H9 (cell line): ENCODE data around the gene RBMS3. TPM values are rescaled to one million over a fixed set of nuclear protein-coding genes. Genes with fewer than 3 reads are reported as not detected.

Source experiments
- DNase-seq: peaks from one replicate; pipeline ENCODE4 v3.0.0-alpha.2; 2017
- H2AFZ ChIP-seq: one replicate; pipeline ENCODE4 v1.6.1; 2013; ENCODE audit warnings: mild to moderate bottlenecking, low read length, control low read depth, moderate library complexity
- H2AK5ac ChIP-seq: 2 replicates; pipeline ENCODE4 v1.6.1; 2013; ENCODE audit warnings: low read length, control low read depth, mixed read lengths; ENCODE audit not compliant: insufficient read length
- H2BK120ac ChIP-seq: one replicate; pipeline ENCODE4 v1.6.1; 2013; ENCODE audit warnings: low read depth, mild to moderate bottlenecking, low read length, control low read depth, inconsistent platforms; ENCODE audit not compliant: poor library complexity, severe bottlenecking
- H2BK12ac ChIP-seq: 2 replicates; pipeline ENCODE4 v1.6.1; 2013; ENCODE audit warnings: low read length, control low read depth, mixed read lengths, low read depth; ENCODE audit not compliant: insufficient read length
- H2BK15ac ChIP-seq: 2 replicates; pipeline ENCODE4 v1.6.1; 2013; ENCODE audit warnings: low read depth, low read length, control low read depth
- H2BK20ac ChIP-seq: one replicate; pipeline ENCODE4 v1.6.1; 2013; ENCODE audit warnings: low read depth, mild to moderate bottlenecking, low read length, control low read depth, inconsistent platforms; ENCODE audit not compliant: poor library complexity, severe bottlenecking
- H2BK5ac ChIP-seq: 2 replicates; pipeline ENCODE4 v1.6.1; 2013; ENCODE audit warnings: low read length, control low read depth, mixed read lengths; ENCODE audit not compliant: insufficient read length
- H3K14ac ChIP-seq: 2 replicates; pipeline ENCODE4 v1.6.1; 2013; ENCODE audit warnings: low read length, control low read depth; ENCODE audit not compliant: insufficient read depth
- H3K18ac ChIP-seq: 2 replicates; pipeline ENCODE4 v1.6.1; 2013; ENCODE audit warnings: low read depth, mild to moderate bottlenecking, mixed read lengths, low read length, control low read depth; ENCODE audit not compliant: insufficient read length
- H3K23ac ChIP-seq: 2 replicates; pipeline ENCODE4 v1.6.1; 2013; ENCODE audit warnings: low read length, control low read depth, mixed read lengths, low read depth; ENCODE audit not compliant: insufficient read length
- H3K23me2 ChIP-seq: 2 replicates; pipeline ENCODE4 v1.6.1; 2013; ENCODE audit warnings: low read depth, mild to moderate bottlenecking, mixed read lengths, low read length, control low read depth; ENCODE audit not compliant: insufficient read length, poor library complexity, severe bottlenecking
- H3K27ac ChIP-seq: 2 replicates; pipeline ENCODE4 v1.5.1; 2013; ENCODE audit warnings: low read length, control low read depth, mixed read lengths, low read depth; ENCODE audit not compliant: insufficient read length
- H3K27me3 ChIP-seq: 2 replicates; pipeline ENCODE4 v1.6.1; 2013; ENCODE audit warnings: low read length, control low read depth, inconsistent platforms; ENCODE audit not compliant: insufficient read depth
- H3K4ac ChIP-seq: 2 replicates; pipeline ENCODE4 v1.6.1; 2013; ENCODE audit warnings: low read depth, mild to moderate bottlenecking, control low read depth, inconsistent platforms, low read length, moderate library complexity
- H3K4me1 ChIP-seq: 2 replicates; pipeline ENCODE4 v1.6.1; 2013; ENCODE audit warnings: low read length, control low read depth, inconsistent platforms; ENCODE audit not compliant: insufficient read depth
- H3K4me2 ChIP-seq: 2 replicates; pipeline ENCODE4 v1.6.1; 2013; ENCODE audit warnings: low read length, control low read depth, mixed read lengths; ENCODE audit not compliant: insufficient read length, insufficient read depth
- H3K56ac ChIP-seq: 2 replicates; pipeline ENCODE4 v1.6.1; 2013; ENCODE audit warnings: low read depth, mild to moderate bottlenecking, mixed read lengths, low read length, control low read depth; ENCODE audit not compliant: insufficient read length
- H3K79me1 ChIP-seq: 2 replicates; pipeline ENCODE4 v1.6.1; 2013; ENCODE audit warnings: low read depth, mild to moderate bottlenecking, moderate library complexity, low read length, control low read depth, inconsistent platforms; ENCODE audit not compliant: insufficient read depth, poor library complexity, severe bottlenecking
- H3K79me2 ChIP-seq: 2 replicates; pipeline ENCODE4 v1.6.1; 2013; ENCODE audit warnings: low read length, control low read depth, inconsistent platforms; ENCODE audit not compliant: insufficient read depth
- H3K9ac ChIP-seq: 2 replicates; pipeline ENCODE4 v1.6.1; 2013; ENCODE audit warnings: low read length, control low read depth, mixed read lengths; ENCODE audit not compliant: insufficient read length; ENCODE audit errors: extremely low read depth
- H3K9me3 ChIP-seq: one replicate; pipeline ENCODE4 v1.6.1; 2013; ENCODE audit warnings: low read depth, low read length, inconsistent platforms; ENCODE audit not compliant: control insufficient read depth
- H3T11ph ChIP-seq: one replicate; pipeline ENCODE4 v1.6.1; 2013; ENCODE audit warnings: mild to moderate bottlenecking, low read length, control low read depth, inconsistent platforms
- H4K20me1 ChIP-seq: one replicate; pipeline ENCODE4 v1.6.1; 2013; ENCODE audit not compliant: control insufficient read depth, insufficient read length, insufficient read depth
- H4K5ac ChIP-seq: 2 replicates; pipeline ENCODE4 v1.6.1; 2013; ENCODE audit warnings: low read depth, mild to moderate bottlenecking, mixed read lengths, low read length, control low read depth; ENCODE audit not compliant: insufficient read length
- H4K8ac ChIP-seq: replicated peaks from 2 replicates; pipeline ENCODE4 v1.6.1; 2013; ENCODE audit warnings: low read length, control low read depth, mixed read lengths, low read depth; ENCODE audit not compliant: insufficient read length
- H4K91ac ChIP-seq: 2 replicates; pipeline ENCODE4 v1.6.1; 2013; ENCODE audit warnings: low read depth, mild to moderate bottlenecking, moderate library complexity, mixed read lengths, low read length, control low read depth; ENCODE audit not compliant: insufficient read length
- H3K27ac Mint-ChIP-seq, 3 experiments: 2 replicates in 2 of 3; 3 replicates in 1 of 3; pipeline ENCODE4 v1.8.0; 2020 to 2021; ENCODE audit warnings: mixed read lengths in 3 of 3, mild to moderate bottlenecking in 1 of 3, moderate library complexity in 1 of 3
- H3K27me3 Mint-ChIP-seq: 2 replicates; pipeline ENCODE4 v1.8.0; 2021; ENCODE audit warnings: low read depth, mild to moderate bottlenecking, moderate library complexity, mixed read lengths
- H3K36me3 Mint-ChIP-seq, 3 experiments: 2 replicates in 2 of 3; 3 replicates in 1 of 3; pipeline ENCODE4 v1.8.0; 2020 to 2021; ENCODE audit warnings: low read depth in 3 of 3, mixed read lengths in 3 of 3; ENCODE audit not compliant: insufficient read depth in 1 of 3
- H3K4me1 Mint-ChIP-seq, 2 experiments: 2 replicates each; pipeline ENCODE4 v1.8.0; 2020; ENCODE audit warnings: mixed read lengths in 2 of 2
- H3K4me3 Mint-ChIP-seq, 2 experiments: 2 replicates in 1 of 2; 3 replicates in 1 of 2; pipeline ENCODE4 v1.8.0; 2020 to 2021; ENCODE audit warnings: mild to moderate bottlenecking in 2 of 2, mixed read lengths in 2 of 2, moderate library complexity in 1 of 2
- H3K9me3 Mint-ChIP-seq, 2 experiments: 2 replicates in 1 of 2; 3 replicates in 1 of 2; pipeline ENCODE4 v1.8.0; 2020; ENCODE audit warnings: mild to moderate bottlenecking in 2 of 2, mixed read lengths in 2 of 2, moderate library complexity in 1 of 2
- CTCF ChIP-seq: fragments of 200-600 bp; sonication (generic); conservative IDR thresholded peaks from 3 replicates; pipeline ENCODE4 v1.8.0; 2021; ENCODE audit warnings: antibody characterized with exemption, mild to moderate bottlenecking
- WGBS: extraction: QIAGEN DNeasy Blood & Tissue Kit; methylation state at CpG from one replicate; pipeline ENCODE4 v1.1.7; 2013; ENCODE audit warnings: missing lambda C conversion rate, low lambda C conversion rate, mixed read lengths; ENCODE audit not compliant: insufficient read length; ENCODE audit errors: extremely low coverage; 5-methylcytosine and 5-hydroxymethylcytosine counted together
- total RNA-seq: library from RNA; stranded (reverse); gene quantifications from 2 replicates; pipeline ENCODE4 v1.2.1, GENCODE V29; 2021

The RBMS3 gene
- total RNA-seq, 1 experiment from 2014 or later: 8.1 TPM

- H3K9me3 ChIP-seq: no peaks in the 10 kb centered on the region
- H3K4me3 Mint-ChIP-seq: no peak overlapping the region
- no peak overlapping the region for H2AFZ ChIP-seq
- no peak overlapping the region for H3K27ac ChIP-seq
- H2BK12ac ChIP-seq: no peak overlapping the region
- no peak overlapping the region for H3K14ac ChIP-seq
- H3K27me3 ChIP-seq: no peaks in the 10 kb centered on the region
- no peak overlapping the region for H3K4me2 ChIP-seq
- no peak overlapping the region for H3K18ac ChIP-seq
- H3K36me3 Mint-ChIP-seq: peaks cover 0 to 7% (median 4%) of the 10 kb centered on the region in 3 experiments; a peak in 5 of 7 replicates
- peaks cover 5% of the 10 kb centered on the region; the same call in 1 of the 2 replicates for H3K4me1 ChIP-seq
- no peak overlapping the region for H4K8ac ChIP-seq
- H3K4ac ChIP-seq: no peak overlapping the region
- no peak overlapping the region for H4K5ac ChIP-seq
- no peak overlapping the region for H3K23ac ChIP-seq
- no peak for TF ChIP-seq CTCF
- H3K56ac ChIP-seq: no peak overlapping the region
- no peak overlapping the region for H2BK120ac ChIP-seq
- peaks cover 4% of the 10 kb centered on the region in 2 experiments; a peak in 4 of 5 replicates for H3K9me3 Mint-ChIP-seq
- H3K27me3 Mint-ChIP-seq: no peaks in the 10 kb centered on the region
- no peak overlapping the region for H2BK15ac ChIP-seq
- no peaks in the 10 kb centered on the region for H3K79me2 ChIP-seq
- H3T11ph ChIP-seq: no peak overlapping the region
- no peaks in the 10 kb centered on the region for H4K20me1 ChIP-seq
- H2BK20ac ChIP-seq: no peak overlapping the region
- H3K23me2 ChIP-seq: no peaks in the 10 kb centered on the region
- H2AK5ac ChIP-seq: no peak overlapping the region
- H3K79me1 ChIP-seq: no peaks in the 10 kb centered on the region
- no CpG with 5 or more reads among the region's 2 CpGs for WGBS
- no peak overlapping the region for H4K91ac ChIP-seq
- H3K9ac ChIP-seq: no peak overlapping the region
- no peak for DNase-seq
- peaks cover 24 to 34% of the 10 kb centered on the region in 2 experiments for H3K4me1 Mint-ChIP-seq
- H3K27ac Mint-ChIP-seq: no peak overlapping the region
- no peak overlapping the region for H2BK5ac ChIP-seq
Measured at GRCh38 chr3:29239376-29239775, 41.5 kb upstream of the RBMS3 start.
